ENCODE measurements around the gene IFT43. TPM values are rescaled to one million over a fixed set of nuclear protein-coding genes. Genes with fewer than 3 reads are reported as not detected.

Gene IFT43
- total RNA-seq, 1 donor from 2014 or later, result 18.3 TPM

- H3K27me3 ChIP-seq (ENCODE audit: control insufficient read depth in 3 of 3, insufficient read depth in 3 of 3, low read length in 3 of 3), result peaks cover 3 to 9% (median 3%) of the 10 kb centered on the region in 3 donors
Observed at GRCh38 chr14:76098916-76099675, 113.5 kb downstream of the IFT43 start.

GRCh38 chr14:76100236-76100635 lies 114.7 kb downstream of the IFT43 start:
- Histone ChIP-seq H3K4me3 (ENCODE audit: low read length in 3 of 3) (no peak overlapping the region), H3K9ac (ENCODE audit: low read depth in 1 of 3, low read length in 3 of 3) (no peak overlapping the region), H3K27ac (ENCODE audit: low read depth, low read length) (no peak overlapping the region), H3K27me3 (ENCODE audit: control insufficient read depth in 3 of 3, insufficient read depth in 3 of 3, low read length in 3 of 3) (peaks cover 3 to 9% (median 3%) of the 10 kb centered on the region in 3 donors), H3K9me3 (ENCODE audit: control insufficient read depth in 3 of 3, low read length in 3 of 3) (no peaks in the 10 kb centered on the region), H3K4me1 (ENCODE audit: control insufficient read depth in 3 of 3, insufficient read depth in 3 of 3, low read length in 3 of 3) (peaks cover 13 to 24% (median 18%) of the 10 kb centered on the region in 3 donors), H3K36me3 (ENCODE audit: control insufficient read depth in 3 of 3, insufficient read depth in 3 of 3, low read length in 3 of 3) (no peaks in the 10 kb centered on the region)

More at GRCh38 chr14:76098916-76099675, 113.5 kb downstream of the IFT43 start:
- no peak overlapping the region for H3K4me3 ChIP-seq (ENCODE audit: low read length in 3 of 3)
- H3K4me1 ChIP-seq (ENCODE audit: control insufficient read depth in 3 of 3, insufficient read depth in 3 of 3, low read length in 3 of 3), result peaks cover 13 to 24% (median 18%) of the 10 kb centered on the region in 3 donors
- no peak overlapping the region for H3K27ac ChIP-seq (ENCODE audit: low read depth, low read length)
- H3K9me3 ChIP-seq (ENCODE audit: control insufficient read depth in 3 of 3, low read length in 3 of 3), result no peaks in the 10 kb centered on the region
- H3K9ac ChIP-seq (ENCODE audit: low read depth in 1 of 3, low read length in 3 of 3), result no peak overlapping the region
- H3K36me3 ChIP-seq (ENCODE audit: control insufficient read depth in 3 of 3, insufficient read depth in 3 of 3, low read length in 3 of 3), result no peaks in the 10 kb centered on the region

- no peak overlapping the region for H3K4me3 ChIP-seq (ENCODE audit: low read length in 3 of 3)
- H3K36me3 ChIP-seq (ENCODE audit: control insufficient read depth in 3 of 3, insufficient read depth in 3 of 3, low read length in 3 of 3), result no peaks in the 10 kb centered on the region
- peaks cover 3 to 9% (median 3%) of the 10 kb centered on the region in 3 donors for H3K27me3 ChIP-seq (ENCODE audit: control insufficient read depth in 3 of 3, insufficient read depth in 3 of 3, low read length in 3 of 3)
- no peaks in the 10 kb centered on the region for H3K9me3 ChIP-seq (ENCODE audit: control insufficient read depth in 3 of 3, low read length in 3 of 3)
- H3K9ac ChIP-seq (ENCODE audit: low read depth in 1 of 3, low read length in 3 of 3), result no peak overlapping the region
- H3K27ac ChIP-seq (ENCODE audit: low read depth, low read length), result no peak overlapping the region
- peaks cover 13 to 24% (median 18%) of the 10 kb centered on the region in 3 donors for H3K4me1 ChIP-seq (ENCODE audit: control insufficient read depth in 3 of 3, insufficient read depth in 3 of 3, low read length in 3 of 3)
Observed at GRCh38 chr14:76101391-76102379, 116.1 kb downstream of the IFT43 start.

GRCh38 chr14:76104802-76105355 lies 119.3 kb downstream of the IFT43 start:
- Histone ChIP-seq H3K4me1 (ENCODE audit: control insufficient read depth in 3 of 3, insufficient read depth in 3 of 3, low read length in 3 of 3) (peaks cover 18 to 29% (median 22%) of the 10 kb centered on the region in 3 donors), H3K9ac (ENCODE audit: low read depth in 1 of 3, low read length in 3 of 3) (no peak overlapping the region), H3K27me3 (ENCODE audit: control insufficient read depth in 3 of 3, insufficient read depth in 3 of 3, low read length in 3 of 3) (no peaks in the 10 kb centered on the region), H3K27ac (ENCODE audit: low read depth, low read length) (no peak overlapping the region), H3K9me3 (ENCODE audit: control insufficient read depth in 3 of 3, low read length in 3 of 3) (no peaks in the 10 kb centered on the region), H3K4me3 (ENCODE audit: low read length in 3 of 3) (no peak overlapping the region), H3K36me3 (ENCODE audit: control insufficient read depth in 3 of 3, insufficient read depth in 3 of 3, low read length in 3 of 3) (no peaks in the 10 kb centered on the region)

- Histone ChIP-seq H3K36me3 (ENCODE audit: control insufficient read depth in 3 of 3, insufficient read depth in 3 of 3, low read length in 3 of 3) (no peaks in the 10 kb centered on the region), H3K9ac (ENCODE audit: low read depth in 1 of 3, low read length in 3 of 3) (no peak overlapping the region), H3K27me3 (ENCODE audit: control insufficient read depth in 3 of 3, insufficient read depth in 3 of 3, low read length in 3 of 3) (no peaks in the 10 kb centered on the region), H3K4me1 (ENCODE audit: control insufficient read depth in 3 of 3, insufficient read depth in 3 of 3, low read length in 3 of 3) (peaks cover 7 to 17% (median 9%) of the 10 kb centered on the region in 3 donors), H3K4me3 (ENCODE audit: low read length in 3 of 3) (no peak overlapping the region), H3K27ac (ENCODE audit: low read depth, low read length) (no peak overlapping the region), H3K9me3 (ENCODE audit: control insufficient read depth in 3 of 3, low read length in 3 of 3) (no peaks in the 10 kb centered on the region)
Observed at GRCh38 chr14:76106188-76106587, 120.6 kb downstream of the IFT43 start.

- Histone ChIP-seq H3K9ac (ENCODE audit: low read depth in 1 of 3, low read length in 3 of 3) (no peak overlapping the region), H3K9me3 (ENCODE audit: control insufficient read depth in 3 of 3, low read length in 3 of 3) (no peaks in the 10 kb centered on the region), H3K4me3 (ENCODE audit: low read length in 3 of 3) (no peak overlapping the region), H3K27ac (ENCODE audit: low read depth, low read length) (no peak overlapping the region), H3K36me3 (ENCODE audit: control insufficient read depth in 3 of 3, insufficient read depth in 3 of 3, low read length in 3 of 3) (no peaks in the 10 kb centered on the region), H3K4me1 (ENCODE audit: control insufficient read depth in 3 of 3, insufficient read depth in 3 of 3, low read length in 3 of 3) (peaks cover 5 to 7% (median 5%) of the 10 kb centered on the region in 3 donors), H3K27me3 (ENCODE audit: control insufficient read depth in 3 of 3, insufficient read depth in 3 of 3, low read length in 3 of 3) (peaks cover 0 to 6% (median 0%) of the 10 kb centered on the region in 3 donors)
Observed at GRCh38 chr14:76109087-76109880, 123.7 kb downstream of the IFT43 start.

- Histone ChIP-seq H3K9ac (ENCODE audit: low read depth in 1 of 3, low read length in 3 of 3) (no peak overlapping the region), H3K27ac (ENCODE audit: low read depth, low read length) (no peak overlapping the region), H3K36me3 (ENCODE audit: control insufficient read depth in 3 of 3, insufficient read depth in 3 of 3, low read length in 3 of 3) (no peaks in the 10 kb centered on the region), H3K4me3 (ENCODE audit: low read length in 3 of 3) (no peak overlapping the region), H3K27me3 (ENCODE audit: control insufficient read depth in 3 of 3, insufficient read depth in 3 of 3, low read length in 3 of 3) (peaks cover 0 to 6% (median 3%) of the 10 kb centered on the region in 3 donors), H3K9me3 (ENCODE audit: control insufficient read depth in 3 of 3, low read length in 3 of 3) (no peaks in the 10 kb centered on the region), H3K4me1 (ENCODE audit: control insufficient read depth in 3 of 3, insufficient read depth in 3 of 3, low read length in 3 of 3) (peaks cover 5 to 7% (median 5%) of the 10 kb centered on the region in 3 donors)
Observed at GRCh38 chr14:76112889-76113624, 127.5 kb downstream of the IFT43 start.

- Histone ChIP-seq H3K27me3 (ENCODE audit: control insufficient read depth in 3 of 3, insufficient read depth in 3 of 3, low read length in 3 of 3) (peaks cover 0 to 6% (median 3%) of the 10 kb centered on the region in 3 donors), H3K9ac (ENCODE audit: low read depth in 1 of 3, low read length in 3 of 3) (no peak overlapping the region), H3K4me1 (ENCODE audit: control insufficient read depth in 3 of 3, insufficient read depth in 3 of 3, low read length in 3 of 3) (peaks cover 5 to 7% (median 5%) of the 10 kb centered on the region in 3 donors), H3K4me3 (ENCODE audit: low read length in 3 of 3) (no peak overlapping the region), H3K36me3 (ENCODE audit: control insufficient read depth in 3 of 3, insufficient read depth in 3 of 3, low read length in 3 of 3) (no peaks in the 10 kb centered on the region), H3K9me3 (ENCODE audit: control insufficient read depth in 3 of 3, low read length in 3 of 3) (no peaks in the 10 kb centered on the region), H3K27ac (ENCODE audit: low read depth, low read length) (no peak overlapping the region)
Observed at GRCh38 chr14:76113691-76114090, 128.1 kb downstream of the IFT43 start.

Data from skeletal muscle tissue (tissue), 4 donors.